B cell (primary cell): Measurements from ENCODE around the gene NRG2. TPM values are rescaled to one million over a fixed set of nuclear protein-coding genes. Genes with fewer than 3 reads are reported as not detected.

Source experiments
- ATAC-seq: fragments of 200-7000 bp; cut with Tn5 transposase; one replicate; pipeline ENCODE4 v1.10.0; 2021; ENCODE audit warnings: low read depth, mild to moderate bottlenecking, moderate number of reproducible peaks, moderate library complexity
- CTCF ChIA-PET: fragments of 350-600 bp; sonication (Branson Sonifier 250); formaldehyde crosslinking; loops from one replicate; lab custom pipeline; 2021; ENCODE audit warnings: antibody characterized with exemption, inconsistent platforms; lab: Charles Lee
- POLR2A ChIA-PET: fragments of 350-600 bp; sonication (Branson Sonifier 250); formaldehyde crosslinking; loops from one replicate; lab custom pipeline; 2021; ENCODE audit warnings: antibody characterized with exemption; lab: Charles Lee
- DNase-seq: peaks from one replicate; pipeline ENCODE4 v3.0.0; 2013
- H2AFZ ChIP-seq: 2 replicates; pipeline ENCODE4 v1.6.1; 2012; ENCODE audit warnings: mild to moderate bottlenecking, low read depth, low read length; ENCODE audit not compliant: insufficient read depth, poor library complexity, severe bottlenecking
- H3K27ac ChIP-seq, 2 donors: 1 replicate in 1 of 2; 2 replicates in 1 of 2; pipeline ENCODE4 v1.5.1; 2012 to 2013; ENCODE audit warnings: low read length in 2 of 2, mild to moderate bottlenecking in 2 of 2, moderate library complexity in 1 of 2
- H3K27me3 ChIP-seq, 4 experiments: fragments of 200-600 bp in 1 of 4; sonication (generic) in 1 of 4; replicated peaks in 1 of 4; 1 replicate in 2 of 4; 2 replicates in 2 of 4; pipeline versions ENCODE4 v1.6.1 to v1.7.0; 2013 to 2016; ENCODE audit warnings: low read length in 3 of 4, mild to moderate bottlenecking in 2 of 4, mixed read lengths in 1 of 4, moderate library complexity in 1 of 4; ENCODE audit not compliant: insufficient read depth in 4 of 4, control insufficient read depth in 3 of 4; ENCODE audit errors: control extremely low read depth in 1 of 4
- H3K36me3 ChIP-seq, 2 experiments: replicated peaks in 1 of 2; 1 replicate in 1 of 2; 2 replicates in 1 of 2; pipeline versions ENCODE4 v1.6.1 to v1.7.1; 2013; ENCODE audit warnings: low read length in 1 of 2; ENCODE audit not compliant: insufficient read depth in 2 of 2, control insufficient read depth in 1 of 2; ENCODE audit errors: control extremely low read depth in 1 of 2, extremely low read depth in 1 of 2
- H3K4me1 ChIP-seq, 2 donors: fragments of 200-600 bp in 1 of 2; sonication (generic) in 1 of 2; 1 replicate in 1 of 2; 2 replicates in 1 of 2; pipeline versions ENCODE4 v1.5.1 to v1.6.1; 2013 to 2017; ENCODE audit warnings: low read length in 2 of 2; ENCODE audit not compliant: control insufficient read depth in 2 of 2, insufficient read depth in 2 of 2
- H3K4me2 ChIP-seq: replicated peaks from 2 replicates; pipeline ENCODE3; 2012; ENCODE audit warnings: mild to moderate bottlenecking, low read depth, low read length; ENCODE audit not compliant: poor library complexity, severe bottlenecking
- H3K4me3 ChIP-seq, 5 experiments: fragments of 200-600 bp in 1 of 5; sonication (generic) in 1 of 5; 1 replicate in 3 of 5; 2 replicates in 2 of 5; pipeline versions ENCODE4 v1.5.1 to v1.7.0; 2011 to 2016; ENCODE audit warnings: low read length in 4 of 5, mild to moderate bottlenecking in 4 of 5, low read depth in 2 of 5, control low read depth in 1 of 5, moderate library complexity in 1 of 5; ENCODE audit not compliant: insufficient read depth in 1 of 5; ENCODE audit errors: control extremely low read depth in 1 of 5, extremely low read depth in 1 of 5
- H3K79me2 ChIP-seq: fragments of 200-600 bp; sonication (generic); one replicate; pipeline ENCODE4 v1.6.0; 2016; ENCODE audit warnings: low read length; ENCODE audit not compliant: control insufficient read depth, insufficient read depth
- H3K9ac ChIP-seq: fragments of 200-600 bp; sonication (generic); 2 replicates; pipeline ENCODE4 v1.6.1; 2017; ENCODE audit warnings: mild to moderate bottlenecking, low read length, moderate library complexity
- H3K9me3 ChIP-seq, 3 donors: one replicate each; pipeline versions ENCODE4 v1.6.1 to v1.7.1; 2013; ENCODE audit warnings: low read length in 2 of 3; ENCODE audit not compliant: control insufficient read depth in 2 of 3, insufficient read depth in 1 of 3; ENCODE audit errors: control extremely low read depth in 1 of 3
- H4K20me1 ChIP-seq: 2 replicates; pipeline ENCODE4 v1.6.0; 2012; ENCODE audit warnings: mild to moderate bottlenecking, low read length; ENCODE audit not compliant: insufficient read depth, control insufficient read depth, poor library complexity, severe bottlenecking
- H3K27ac Mint-ChIP-seq: one replicate; pipeline ENCODE4 v1.8.0; 2021; ENCODE audit warnings: mixed read lengths
- H3K27me3 Mint-ChIP-seq: one replicate; pipeline ENCODE4 v1.8.0; 2021; ENCODE audit warnings: mixed read lengths
- H3K4me1 Mint-ChIP-seq: one replicate; pipeline ENCODE4 v1.8.0; 2021; ENCODE audit warnings: mixed read lengths
- H3K4me3 Mint-ChIP-seq: one replicate; pipeline ENCODE4 v1.8.0; 2021; ENCODE audit warnings: mixed read lengths
- H3K9me3 Mint-ChIP-seq: one replicate; pipeline ENCODE4 v1.8.0; 2022; ENCODE audit warnings: mixed read lengths; ENCODE audit not compliant: insufficient read depth
- CTCF ChIP-seq: fragments of 200-600 bp; IDR thresholded peaks from one replicate; pipeline ENCODE4 v1.8.0; 2022; ENCODE audit warnings: antibody characterized with exemption, mild to moderate bottlenecking
- EZH2 ChIP-seq: IDR thresholded peaks from 2 replicates; pipeline ENCODE4 v1.6.1; 2012; ENCODE audit warnings: borderline replicate concordance, low read depth, mild to moderate bottlenecking, moderate library complexity, low read length; ENCODE audit not compliant: insufficient read depth, poor library complexity, severe bottlenecking
- WGBS: methylation state at CpG from one replicate; pipeline ENCODE4 v1.1.5; 2013; ENCODE audit warnings: missing lambda C conversion rate; ENCODE audit not compliant: insufficient coverage; 5-methylcytosine and 5-hydroxymethylcytosine counted together
- intact Hi-C: fragments of 100-400 bp; cut with micrococcal nuclease; formaldehyde crosslinking; loops from one replicate; pipeline ENCODE4 v1.10.0; 2022
- polyA plus RNA-seq: library from polyadenylated mRNA; depleted of rRNA; stranded (reverse); fragments of >200 nt; gene quantifications from 2 replicates; pipeline ENCODE4 v1.2.3, GENCODE V29; 2012
- total RNA-seq, 2 donors: library from RNA; stranded (reverse); fragments of 120-200 nt in 1 of 2; gene quantifications; 1 replicate in 1 of 2; 2 replicates in 1 of 2; pipeline versions ENCODE4 v1.2.3 to v1.2.4, GENCODE V29; 2013 to 2022

Gene NRG2
- total and polyA plus RNA-seq, 2 donors (not counting 1 experiment from before 2014, with no cell fraction given) = 0.13 to 0.15 TPM

- Histone ChIP-seq H3K4me2 (no peak overlapping the region), H3K9me3 (no peaks in the 10 kb centered on the region), H3K27me3 (peaks cover 0 to 25% (median 2%) of the 10 kb centered on the region in 4 experiments), H4K20me1 (no peaks in the 10 kb centered on the region), H3K9ac (no peak overlapping the region), H3K27ac (no peak overlapping the region), H3K4me3 (no peak overlapping the region), H3K36me3 (no peaks in the 10 kb centered on the region), H3K79me2 (no peaks in the 10 kb centered on the region), H3K4me1 (no peaks in the 10 kb centered on the region), H2AFZ (no peak overlapping the region)
- H3K27ac Mint-ChIP-seq = no peak overlapping the region
- no peaks in the 10 kb centered on the region for H3K9me3 Mint-ChIP-seq
- POLR2A ChIA-PET = no interaction called here
- intact Hi-C loops = no loop called here
- ATAC-seq (no peak), DNase-seq (no peak)
- 87% methylated on average over 9 of the region's 9 CpGs for WGBS
- no peak overlapping the region for H3K4me3 Mint-ChIP-seq
- H3K4me1 Mint-ChIP-seq = no peaks in the 10 kb centered on the region
- peaks cover 39% of the 10 kb centered on the region for H3K27me3 Mint-ChIP-seq
- no peak for TF ChIP-seq CTCF
- no peak for TF ChIP-seq EZH2
- CTCF ChIA-PET = interaction anchor here (1.0 kb wide), 1 partner anchor 43 kb away, joined by 4 read pairs; no protein-coding TSS in a partner anchor
These were observed 117.2 kb downstream of the NRG2 start for GRCh38 chr5:139925650-139926640.

GRCh38 chr5:139925216-139925562, 117.9 kb downstream of the NRG2 start:
- peaks cover 38% of the 10 kb centered on the region for H3K27me3 Mint-ChIP-seq
- ATAC-seq (no peak), DNase-seq (no peak)
- no peaks in the 10 kb centered on the region for H3K9me3 ChIP-seq
- no peaks in the 10 kb centered on the region for H3K79me2 ChIP-seq
- ChIA-PET CTCF (interaction anchor here (1.0 kb wide), 1 partner anchor 44 kb away, joined by 4 read pairs; no protein-coding TSS in a partner anchor), POLR2A (no interaction called here)
- H3K27ac ChIP-seq = no peak overlapping the region
- intact Hi-C loops = no loop called here
- TF ChIP-seq CTCF = no peak
- TF ChIP-seq EZH2 = no peak
- H3K27me3 ChIP-seq = peaks cover 0 to 19% (median 5%) of the 10 kb centered on the region in 4 experiments
- no peak overlapping the region for H3K4me3 Mint-ChIP-seq
- WGBS = 97% methylated on average over 4 of the region's 6 CpGs
- no peaks in the 10 kb centered on the region for H3K4me1 Mint-ChIP-seq
- no peak overlapping the region for H3K9ac ChIP-seq
- H3K36me3 ChIP-seq = no peaks in the 10 kb centered on the region
- H3K27ac Mint-ChIP-seq = no peak overlapping the region
- H2AFZ ChIP-seq = no peak overlapping the region
- no peak overlapping the region for H3K4me2 ChIP-seq
- no peaks in the 10 kb centered on the region for H4K20me1 ChIP-seq
- no peaks in the 10 kb centered on the region for H3K9me3 Mint-ChIP-seq
- no peaks in the 10 kb centered on the region for H3K4me1 ChIP-seq
- no peak overlapping the region for H3K4me3 ChIP-seq
